K562 (cell line): ENCODE data around the gene SMIM10L2A. TPM values are rescaled to one million over a fixed set of nuclear protein-coding genes. Genes with fewer than 3 reads are reported as not detected.

Experiments used
- ATAC-seq: fragments of 200-7000 bp; cut with Tn5 transposase; 3 replicates; pipeline ENCODE4 v1.9.1; 2020; ENCODE audit warnings: moderate library complexity
- BruUV-seq: library from RNA; stranded (reverse); fragments of 400-500 nt; replicated peaks from 2 replicates; lab custom pipeline; 2021; lab: Mats Ljungman, UMichigan
- CTCF ChIA-PET: fragments of 300-600 bp; formaldehyde crosslinking; extraction: SDS; loops from one replicate; lab custom pipeline; 2021; ENCODE audit warnings: low intra/inter-chr PET ratio; lab: Yijun Ruan, JAX
- POLR2A ChIA-PET: fragments of 300-600, 350-650 bp; sonication (Branson Sonifier 250); formaldehyde crosslinking; extraction: SDS; loops from one replicate; lab custom pipeline; 2021; ENCODE audit warnings: antibody characterized with exemption, inconsistent platforms; lab: Yijun Ruan, JAX
- DNase-seq, 4 experiments: peaks; one replicate each; pipeline versions ENCODE4 v3.0.0 to v3.0.0-alpha.2; 2011 to 2018; ENCODE audit warnings: low spot score in 3 of 4, mixed read lengths in 3 of 4; ENCODE audit errors: extremely low read depth in 1 of 4
- FAIRE-seq: peaks from 2 replicates; lab custom pipeline; 2011; peaks lifted over from hg19 to GRCh38; lab: Jason Lieb, UNC
- H2AFZ ChIP-seq: 2 replicates; pipeline ENCODE4 v1.6.0; 2011; ENCODE audit warnings: low read depth, low read length, control low read depth, inconsistent platforms
- H3K27ac ChIP-seq: fragments of 200-600 bp; 3 replicates; pipeline ENCODE4 v1.8.0; 2011; ENCODE audit warnings: low read depth, mild to moderate bottlenecking, control low read depth, inconsistent platforms, low read length, moderate library complexity, mixed read lengths; ENCODE audit errors: extremely low read depth
- H3K27me3 ChIP-seq, 2 experiments: fragments of 300-600 bp in 1 of 2; 2 replicates in 1 of 2; 3 replicates in 1 of 2; pipeline versions ENCODE4 v1.6.0 to v1.8.0; 2011; ENCODE audit warnings: inconsistent platforms in 2 of 2, low read length in 2 of 2, mild to moderate bottlenecking in 1 of 2, mixed read lengths in 1 of 2, moderate library complexity in 1 of 2; ENCODE audit not compliant: control insufficient read depth in 2 of 2, insufficient read depth in 2 of 2
- H3K36me3 ChIP-seq: fragments of 300-600 bp; 3 replicates; pipeline ENCODE4 v1.8.0; 2011; ENCODE audit warnings: mild to moderate bottlenecking, low read length, inconsistent platforms; ENCODE audit not compliant: control insufficient read depth, insufficient read depth
- H3K4me1 ChIP-seq, 2 experiments: fragments of 200-600 bp in 1 of 2; replicated peaks in 1 of 2; 2 replicates in 1 of 2; 3 replicates in 1 of 2; pipeline versions ENCODE4 v1.5.1 to v1.8.0; 2011; ENCODE audit warnings: inconsistent platforms in 2 of 2, low read length in 2 of 2, mild to moderate bottlenecking in 1 of 2, mixed read lengths in 1 of 2, moderate library complexity in 1 of 2; ENCODE audit not compliant: control insufficient read depth in 2 of 2, insufficient read depth in 2 of 2
- H3K4me2 ChIP-seq: 2 replicates; pipeline ENCODE4 v1.6.1; 2011; ENCODE audit warnings: low read length, control low read depth, inconsistent platforms, mixed read lengths; ENCODE audit not compliant: insufficient read depth
- H3K4me3 ChIP-seq: fragments of 200-600 bp; sonication (generic), shearing (Covaris generic); 2 replicates; pipeline ENCODE4 v1.5.1; 2016; ENCODE audit warnings: control low read depth, inconsistent platforms
- H3K79me2 ChIP-seq: fragments of 200-600 bp; 3 replicates; pipeline ENCODE4 v1.8.0; 2011; ENCODE audit warnings: low read length, inconsistent platforms; ENCODE audit not compliant: control insufficient read depth, insufficient read depth
- H3K9ac ChIP-seq, 2 experiments: 2 replicates each; pipeline versions ENCODE4 v1.6.0 to v1.6.1; 2011; ENCODE audit warnings: low read depth in 2 of 2, low read length in 2 of 2, control low read depth in 1 of 2, inconsistent platforms in 1 of 2, mild to moderate bottlenecking in 1 of 2, mixed read lengths in 1 of 2; ENCODE audit not compliant: insufficient read depth in 1 of 2
- H3K9me1 ChIP-seq: one replicate; pipeline ENCODE4 v1.6.0; 2011; ENCODE audit warnings: inconsistent platforms, mild to moderate bottlenecking, low read length, moderate library complexity; ENCODE audit not compliant: control insufficient read depth, insufficient read depth
- H3K9me3 ChIP-seq: replicated peaks from 2 replicates; pipeline ENCODE4 v1.5.1; 2011; ENCODE audit warnings: low read depth, low read length, inconsistent platforms; ENCODE audit not compliant: control insufficient read depth, insufficient read depth
- H4K20me1 ChIP-seq: replicated peaks from 2 replicates; pipeline ENCODE4 v1.6.1; 2011; ENCODE audit warnings: low read length, inconsistent platforms, mixed read lengths; ENCODE audit not compliant: control insufficient read depth, insufficient read depth
- CBX2 ChIP-seq: fragments of 200-600 bp; sonication (generic); IDR thresholded peaks from one replicate; pipeline ENCODE4 v1.6.1; 2012; ENCODE audit warnings: mild to moderate bottlenecking, low read length, inconsistent platforms; ENCODE audit not compliant: insufficient read depth, poor library complexity, severe bottlenecking
- CBX8 ChIP-seq: fragments of 200-600 bp; sonication (generic); IDR thresholded peaks from 2 replicates; pipeline ENCODE4 v1.6.1; 2012; ENCODE audit warnings: borderline replicate concordance, mixed run types, low read depth, mild to moderate bottlenecking, moderate library complexity, mixed read lengths, low read length, control low read depth, inconsistent platforms; ENCODE audit not compliant: poor library complexity, severe bottlenecking; ENCODE audit errors: extremely low read depth
- ELF4 ChIP-seq: fragments of 450-650 bp; formaldehyde crosslinking; IDR thresholded peaks from 2 replicates; pipeline ENCODE4 v1.4.0; 2022; ENCODE audit warnings: missing genetic modification characterization
- FOXA3 ChIP-seq, 2 experiments: fragments of 450-650 bp in 1 of 2; sonication (generic) in 1 of 2; formaldehyde crosslinking; IDR thresholded peaks in 1 of 2; conservative IDR thresholded peaks in 1 of 2; 2 replicates each; pipeline versions ENCODE4 v1.4.0 to v1.8.0; 2020 to 2022; ENCODE audit warnings: mild to moderate bottlenecking in 2 of 2, missing genetic modification reagents in 1 of 2
- NFYB ChIP-seq: IDR thresholded peaks from 2 replicates; pipeline ENCODE4 v1.6.1; 2011; ENCODE audit warnings: mild to moderate bottlenecking, moderate library complexity; ENCODE audit not compliant: insufficient read length; ENCODE audit errors: extremely low read depth
- RUNX1 ChIP-seq: sonication (generic); IDR thresholded peaks from 2 replicates; pipeline ENCODE4 v1.6.1; 2016; ENCODE audit warnings: antibody characterized with exemption, low read depth
- ZFP36 ChIP-seq: fragments of 150-350 bp; IDR thresholded peaks from 2 replicates; pipeline ENCODE4 v1.6.1; 2018; ENCODE audit warnings: low read length, low read depth; ENCODE audit not compliant: partially characterized antibody
- WGBS: fragments of 100-300 bp; shearing (Covaris generic); methylation state at CpG from one replicate; pipeline ENCODE4 v1.1.6; 2016; ENCODE audit warnings: low coverage, mixed read lengths; ENCODE audit not compliant: insufficient coverage; ENCODE audit errors: missing lambda C conversion rate; 5-methylcytosine and 5-hydroxymethylcytosine counted together
- in situ Hi-C: fragments of 300-500 bp; cut with MboI; formaldehyde crosslinking; loops from 4 replicates; pipeline ENCODE4 v1.15.0; 2018; ENCODE audit warnings: inconsistent platforms, mixed read lengths
- intact Hi-C: fragments of 100-400 bp; cut with micrococcal nuclease; formaldehyde crosslinking; loops from 2 replicates; pipeline ENCODE4 v1.14.2; 2022
- polyA plus RNA-seq, 8 experiments: library from polyadenylated mRNA; depleted of rRNA in 4 of 8; stranded (reverse) in 5 of 8; unstranded in 3 of 8; fragments of >200 nt; fragmentation: Nextera tagmentation in 2 of 8; fragmentation: Illumina TruSeq in 1 of 8; extraction: Ambion mirVana in 2 of 8; extraction: Trizol in 1 of 8; gene quantifications; 2 replicates each; pipeline versions ENCODE4 v1.2.1 to v1.2.3, GENCODE V29; 2011 to 2014; ENCODE audit warnings: inconsistent platforms in 1 of 8, missing spikeins in 1 of 8
- total RNA-seq, 7 experiments: library from RNA; depleted of rRNA in 6 of 7; stranded (reverse); fragments of >200 nt in 6 of 7; fragmentation: Illumina TruSeq in 2 of 7; extraction: Trizol in 2 of 7; gene quantifications; 2 replicates each; pipeline versions ENCODE4 v1.2.1 to v1.2.3, GENCODE V29; 2011 to 2021; ENCODE audit warnings: low replicate concordance in 1 of 7
- TF ChIP-seq, protein P1 (sequence below): fragments of 250-450 bp; sonication (Bioruptor Pico); IDR thresholded peaks from 2 replicates; pipeline ENCODE4 v1.4.0; 2020; ENCODE audit warnings: borderline replicate concordance

Gene SMIM10L2A
- total and polyA plus RNA-seq, 9 of the 15 experiments (the other 6 are each of a cell fraction or from before 2014, with no cell fraction given) = 0.03 to 0.14 (median 0.09) TPM; not detected in 2

DNA sequence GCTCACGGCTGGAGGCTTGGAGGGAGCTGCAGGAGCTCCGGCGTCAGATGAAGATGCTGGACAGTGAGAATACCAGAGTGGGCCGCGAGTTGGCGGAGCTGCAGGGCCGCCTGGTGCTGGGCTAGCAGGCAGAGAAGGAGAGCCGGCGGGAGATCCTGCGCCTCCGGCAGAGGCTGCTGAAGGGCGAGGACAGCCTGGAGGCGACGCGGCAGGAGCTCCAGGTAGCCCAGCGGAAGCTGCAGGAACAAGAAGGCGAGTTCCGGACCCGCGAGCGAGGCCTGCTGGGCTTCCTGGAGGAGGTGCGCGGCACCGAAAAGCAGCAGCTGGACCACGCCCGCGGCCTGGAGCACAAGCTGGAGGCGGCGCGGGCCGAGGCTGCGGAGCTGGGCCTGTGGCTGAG, 14.7 kb downstream of the SMIM10L2A start:
- Histone ChIP-seq H3K79me2 (no peaks in the 10 kb centered on the region), H3K4me2 (no peak overlapping the region), H3K4me3 (no peak overlapping the region), H3K9ac (no peak overlapping the region), H3K9me1 (no peaks in the 10 kb centered on the region), H4K20me1 (no peaks in the 10 kb centered on the region), H3K27ac (no peak overlapping the region), H3K36me3 (no peaks in the 10 kb centered on the region), H3K9me3 (no peaks in the 10 kb centered on the region), H2AFZ (no peak overlapping the region), H3K4me1 (peaks cover 0 to 28% of the 10 kb centered on the region in 2 experiments; a peak in 1 of 5 replicates), H3K27me3 (peaks cover 6 to 61% of the 10 kb centered on the region in 2 experiments; a peak in 3 of 5 replicates)
- BruUV-seq = no TSS peak
- POLR2A ChIA-PET = interaction anchor here (0.6 to 1.1 kb wide), 2 partner anchors 27 to 38 kb away, joined by 3 to 4 read pairs; no protein-coding TSS in a partner anchor
- TF ChIP-seq ZFP36 (peak; percentile 34), CBX8 (no peak), FOXA3 (CRISPR knock-in tag; conservative IDR thresholded peaks at IDR 0.05 in 1 of 2, IDR thresholded peaks at IDR 0.05 in 1 of 2) (no peak), RUNX1 (no peak), ELF4 (CRISPR knock-in tag) (no peak), CBX2 (no peak), NFYB (no peak)
- TF ChIP-seq, protein P1, sequence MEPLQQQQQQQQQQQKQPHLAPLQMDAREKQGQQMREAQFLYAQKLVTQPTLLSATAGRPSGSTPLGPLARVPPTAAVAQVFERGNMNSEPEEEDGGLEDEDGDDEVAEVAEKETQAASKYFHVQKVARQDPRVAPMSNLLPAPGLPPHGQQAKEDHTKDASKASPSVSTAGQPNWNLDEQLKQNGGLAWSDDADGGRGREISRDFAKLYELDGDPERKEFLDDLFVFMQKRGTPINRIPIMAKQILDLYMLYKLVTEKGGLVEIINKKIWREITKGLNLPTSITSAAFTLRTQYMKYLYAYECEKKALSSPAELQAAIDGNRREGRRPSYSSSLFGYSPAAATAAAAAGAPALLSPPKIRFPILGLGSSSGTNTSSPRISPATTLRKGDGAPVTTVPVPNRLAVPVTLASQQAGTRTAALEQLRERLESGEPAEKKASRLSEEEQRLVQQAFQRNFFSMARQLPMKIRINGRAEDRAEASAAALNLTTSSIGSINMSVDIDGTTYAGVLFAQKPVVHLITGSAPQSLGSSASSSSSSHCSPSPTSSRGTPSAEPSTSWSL = no peak
- intact Hi-C loops (no loop called here), in situ Hi-C loops (no loop called here)
- CTCF ChIA-PET = no interaction called here
- DNase-seq (no peak), ATAC-seq (no peak), FAIRE-seq (no peak)
- WGBS = 0% methylated on average over 21 of the region's 32 CpGs
